Measurements from ENCODE around the gene MROH8. TPM values are rescaled to one million over a fixed set of nuclear protein-coding genes. Genes with fewer than 3 reads are reported as not detected.

Gene MROH8
- polyA plus RNA-seq, 1 of the 3 experiments (the other 2 are of a cell fraction), result 3.5 TPM

DNA sequence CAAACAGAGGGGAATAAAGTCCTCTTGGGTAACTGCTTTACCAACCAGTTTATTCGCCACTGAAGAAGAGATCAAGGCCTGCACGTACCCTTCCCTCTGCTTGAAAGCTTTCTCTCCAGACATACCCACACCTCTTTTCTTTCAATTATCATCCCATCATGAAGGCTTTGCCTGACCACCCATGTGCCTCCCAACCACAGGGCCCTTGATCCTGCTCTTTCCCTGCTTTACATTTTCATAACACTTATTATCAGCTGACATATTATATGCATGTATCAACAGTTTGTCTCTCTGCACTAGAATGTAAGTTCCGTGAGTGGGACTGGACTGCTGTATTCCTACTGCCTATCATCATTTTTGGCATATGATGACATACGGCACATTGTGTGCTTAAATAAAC is 21.1 kb downstream of the MROH8 start:
- no peak for DNase-seq
- Histone ChIP-seq H3K9ac (no peak overlapping the region), H3F3A (replicated peaks; ENCODE audit: insufficient read depth) (no peaks in the 10 kb centered on the region), H3K9me2 (no peaks in the 10 kb centered on the region), H3K27ac (ENCODE audit: low read depth in 2 of 2, low read length in 1 of 2) (no peak overlapping the region), H3K9me3 (no peaks in the 10 kb centered on the region), H3K27me3 (ENCODE audit: insufficient read depth) (no peaks in the 10 kb centered on the region), H3K4me1 (ENCODE audit: control insufficient read depth in 1 of 2, insufficient read depth in 2 of 2, low read depth in 1 of 2, low read length in 1 of 2) (no peaks in the 10 kb centered on the region), H3K4me2 (no peak overlapping the region), H3K79me2 (ENCODE audit: insufficient read depth) (no peaks in the 10 kb centered on the region), H3K4me3 (ENCODE audit: low read depth in 2 of 2, low read length in 1 of 2) (no peak overlapping the region), H3K36me3 (replicated peaks in 1 of 2; ENCODE audit: control insufficient read depth in 1 of 2, insufficient read depth in 2 of 2, low read length in 1 of 2) (no peaks in the 10 kb centered on the region), H4K20me1 (ENCODE audit: insufficient read depth) (no peaks in the 10 kb centered on the region), H2AFZ (ENCODE audit: low read depth) (no peak overlapping the region)
- TF ChIP-seq TEAD4 (IDR thresholded peaks at IDR 0.05; ENCODE audit: borderline replicate concordance, insufficient read depth) (no peak), RAD21 (IDR thresholded peaks at IDR 0.05; ENCODE audit: low read length) (no peak), YY1 (IDR thresholded peaks at IDR 0.05; ENCODE audit: low read depth) (no peak), TAF1 (IDR thresholded peaks at IDR 0.05; ENCODE audit: borderline replicate concordance, low read depth, low read length) (no peak), TCF12 (IDR thresholded peaks at IDR 0.05) (no peak), NRF1 (IDR thresholded peaks at IDR 0.05; ENCODE audit: low read depth, low read length) (no peak), RCOR1 (IDR thresholded peaks at IDR 0.05; ENCODE audit: low read length) (no peak), FOXJ3 (CRISPR knock-in tag; IDR thresholded peaks at IDR 0.05) (no peak)
- TF ChIP-seq, protein P1, sequence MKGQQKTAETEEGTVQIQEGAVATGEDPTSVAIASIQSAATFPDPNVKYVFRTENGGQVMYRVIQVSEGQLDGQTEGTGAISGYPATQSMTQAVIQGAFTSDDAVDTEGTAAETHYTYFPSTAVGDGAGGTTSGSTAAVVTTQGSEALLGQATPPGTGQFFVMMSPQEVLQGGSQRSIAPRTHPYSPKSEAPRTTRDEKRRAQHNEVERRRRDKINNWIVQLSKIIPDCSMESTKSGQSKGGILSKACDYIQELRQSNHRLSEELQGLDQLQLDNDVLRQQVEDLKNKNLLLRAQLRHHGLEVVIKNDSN (IDR thresholded peaks at IDR 0.05; ENCODE audit: borderline replicate concordance, low read depth), result no peak
- CTCF ChIA-PET, result interaction anchor here (1.2 kb wide), 1 partner anchor 20 kb away, joined by 4 read pairs; no protein-coding TSS in a partner anchor
- POLR2A ChIA-PET, result no interaction called here
- 96% methylated on average over 4 of the region's 4 CpGs for WGBS (ENCODE audit: low lambda C conversion rate)

GRCh38 chr20:37155987-37156386 is 23.4 kb downstream of the MROH8 start:
- Histone ChIP-seq H3F3A (replicated peaks; ENCODE audit: insufficient read depth) (no peaks in the 10 kb centered on the region), H3K4me2 (no peak overlapping the region), H3K79me2 (ENCODE audit: insufficient read depth) (no peaks in the 10 kb centered on the region), H3K4me1 (ENCODE audit: control insufficient read depth in 1 of 2, insufficient read depth in 2 of 2, low read depth in 1 of 2, low read length in 1 of 2) (no peaks in the 10 kb centered on the region), H3K27me3 (ENCODE audit: insufficient read depth) (no peaks in the 10 kb centered on the region), H3K27ac (ENCODE audit: low read depth in 2 of 2, low read length in 1 of 2) (no peak overlapping the region), H3K36me3 (replicated peaks in 1 of 2; ENCODE audit: control insufficient read depth in 1 of 2, insufficient read depth in 2 of 2, low read length in 1 of 2) (no peaks in the 10 kb centered on the region), H3K9me3 (no peaks in the 10 kb centered on the region), H3K9ac (no peak overlapping the region), H4K20me1 (ENCODE audit: insufficient read depth) (no peaks in the 10 kb centered on the region), H3K9me2 (no peaks in the 10 kb centered on the region), H2AFZ (ENCODE audit: low read depth) (no peak overlapping the region), H3K4me3 (ENCODE audit: low read depth in 2 of 2, low read length in 1 of 2) (no peak overlapping the region)
- no peak for DNase-seq
- TF ChIP-seq, protein P2, sequence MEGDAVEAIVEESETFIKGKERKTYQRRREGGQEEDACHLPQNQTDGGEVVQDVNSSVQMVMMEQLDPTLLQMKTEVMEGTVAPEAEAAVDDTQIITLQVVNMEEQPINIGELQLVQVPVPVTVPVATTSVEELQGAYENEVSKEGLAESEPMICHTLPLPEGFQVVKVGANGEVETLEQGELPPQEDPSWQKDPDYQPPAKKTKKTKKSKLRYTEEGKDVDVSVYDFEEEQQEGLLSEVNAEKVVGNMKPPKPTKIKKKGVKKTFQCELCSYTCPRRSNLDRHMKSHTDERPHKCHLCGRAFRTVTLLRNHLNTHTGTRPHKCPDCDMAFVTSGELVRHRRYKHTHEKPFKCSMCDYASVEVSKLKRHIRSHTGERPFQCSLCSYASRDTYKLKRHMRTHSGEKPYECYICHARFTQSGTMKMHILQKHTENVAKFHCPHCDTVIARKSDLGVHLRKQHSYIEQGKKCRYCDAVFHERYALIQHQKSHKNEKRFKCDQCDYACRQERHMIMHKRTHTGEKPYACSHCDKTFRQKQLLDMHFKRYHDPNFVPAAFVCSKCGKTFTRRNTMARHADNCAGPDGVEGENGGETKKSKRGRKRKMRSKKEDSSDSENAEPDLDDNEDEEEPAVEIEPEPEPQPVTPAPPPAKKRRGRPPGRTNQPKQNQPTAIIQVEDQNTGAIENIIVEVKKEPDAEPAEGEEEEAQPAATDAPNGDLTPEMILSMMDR (IDR thresholded peaks at IDR 0.05), result no peak
- TF ChIP-seq FOXM1 (IDR thresholded peaks at IDR 0.05; ENCODE audit: low read depth), result no peak
- TF ChIP-seq GABPA (IDR thresholded peaks at IDR 0.05; ENCODE audit: low read depth), result no peak
- TF ChIP-seq, protein P3, sequence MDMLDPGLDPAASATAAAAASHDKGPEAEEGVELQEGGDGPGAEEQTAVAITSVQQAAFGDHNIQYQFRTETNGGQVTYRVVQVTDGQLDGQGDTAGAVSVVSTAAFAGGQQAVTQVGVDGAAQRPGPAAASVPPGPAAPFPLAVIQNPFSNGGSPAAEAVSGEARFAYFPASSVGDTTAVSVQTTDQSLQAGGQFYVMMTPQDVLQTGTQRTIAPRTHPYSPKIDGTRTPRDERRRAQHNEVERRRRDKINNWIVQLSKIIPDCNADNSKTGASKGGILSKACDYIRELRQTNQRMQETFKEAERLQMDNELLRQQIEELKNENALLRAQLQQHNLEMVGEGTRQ (IDR thresholded peaks at IDR 0.05; ENCODE audit: borderline replicate concordance, low read depth, low read length), result no peak
- TF ChIP-seq MAX (IDR thresholded peaks at IDR 0.05; ENCODE audit: low read depth), result no peak
- no peak for TF ChIP-seq FOXJ3 (CRISPR knock-in tag; IDR thresholded peaks at IDR 0.05)
- no peak for TF ChIP-seq SIN3A (IDR thresholded peaks at IDR 0.05; ENCODE audit: borderline replicate concordance, low read depth, low read length)
- TF ChIP-seq NFIC (IDR thresholded peaks at IDR 0.05; ENCODE audit: borderline replicate concordance), result no peak
- TF ChIP-seq SMC3 (IDR thresholded peaks at IDR 0.05; ENCODE audit: low read depth, low read length), result no peak
- no peak for TF ChIP-seq ELF1 (IDR thresholded peaks at IDR 0.05)
- no peak for TF ChIP-seq RFX5 (IDR thresholded peaks at IDR 0.05; ENCODE audit: low read length)
- no peak for TF ChIP-seq EZH2phosphoT487 (IDR thresholded peaks at IDR 0.05; ENCODE audit: borderline replicate concordance, low read depth)
- no peak for TF ChIP-seq RAD21 (IDR thresholded peaks at IDR 0.05; ENCODE audit: low read length)
- TF ChIP-seq JUND (IDR thresholded peaks at IDR 0.05), result no peak
- TF ChIP-seq TCF12 (IDR thresholded peaks at IDR 0.05), result no peak
- POLR2A ChIA-PET, result no interaction called here
- WGBS (ENCODE audit: low lambda C conversion rate), result 85% methylated on average over 9 of the region's 9 CpGs
- CTCF ChIA-PET, result interaction anchor here (0.9 to 1.4 kb wide), 3 partner anchors 18 to 408 kb away, joined by 3 to 4 read pairs (median 3); no protein-coding TSS in a partner anchor
